GM20000 (cell line): ENCODE results near the gene RNF225.

Experiments
- DNase-seq: peaks from one replicate; pipeline ENCODE4 v3.0.0; 2012; ENCODE audit warnings: low spot score
- TF ChIP-seq, protein P1 (sequence below): IDR thresholded peaks from 2 replicates; pipeline ENCODE4 v1.5.1; 2012; ENCODE audit warnings: mild to moderate bottlenecking, control low read depth; ENCODE audit errors: extremely low read depth, missing control alignments

The RNF225 gene

DNA sequence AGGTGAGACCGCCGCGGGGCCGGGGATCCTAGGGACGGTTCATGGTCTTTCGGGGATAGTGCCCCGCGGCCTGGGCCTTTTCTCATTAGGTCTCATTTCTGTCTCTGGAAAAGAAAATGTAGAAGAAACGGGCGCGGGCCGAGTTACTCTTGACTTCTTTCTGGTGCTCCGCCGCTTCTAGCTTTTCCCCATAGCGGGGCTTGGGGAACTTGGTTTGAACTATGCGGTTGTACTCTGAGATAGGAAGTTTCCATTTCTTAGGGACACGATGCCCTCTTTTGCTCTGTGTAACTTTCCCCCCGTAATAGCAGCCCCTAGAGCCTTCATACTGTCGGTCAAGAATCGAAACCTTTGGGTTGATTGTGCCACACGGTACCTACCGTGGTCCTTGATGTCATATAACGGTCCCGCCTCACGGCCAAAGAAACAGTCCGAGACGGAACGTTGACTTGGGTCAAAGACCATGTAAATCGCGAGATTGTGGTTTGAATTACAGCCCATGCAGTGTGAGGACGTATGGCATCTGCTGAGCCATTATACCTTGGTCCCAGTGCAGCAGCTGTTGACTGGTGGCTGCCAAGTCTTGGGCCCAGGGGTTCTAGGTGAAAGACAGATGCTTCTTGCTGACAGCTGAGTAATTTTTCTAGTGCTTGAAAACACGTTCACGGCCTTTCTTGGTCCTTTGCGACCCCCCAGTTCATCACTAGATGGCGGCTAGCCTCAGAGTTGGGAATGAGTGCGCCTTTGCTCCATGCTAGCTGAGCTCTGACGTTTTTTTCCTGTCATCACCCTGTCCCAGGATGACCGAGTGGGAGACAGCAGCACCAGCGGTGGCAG lies 7.9 kb upstream of the RNF225 start:
- no peak for DNase-seq
- TF ChIP-seq, protein P1, sequence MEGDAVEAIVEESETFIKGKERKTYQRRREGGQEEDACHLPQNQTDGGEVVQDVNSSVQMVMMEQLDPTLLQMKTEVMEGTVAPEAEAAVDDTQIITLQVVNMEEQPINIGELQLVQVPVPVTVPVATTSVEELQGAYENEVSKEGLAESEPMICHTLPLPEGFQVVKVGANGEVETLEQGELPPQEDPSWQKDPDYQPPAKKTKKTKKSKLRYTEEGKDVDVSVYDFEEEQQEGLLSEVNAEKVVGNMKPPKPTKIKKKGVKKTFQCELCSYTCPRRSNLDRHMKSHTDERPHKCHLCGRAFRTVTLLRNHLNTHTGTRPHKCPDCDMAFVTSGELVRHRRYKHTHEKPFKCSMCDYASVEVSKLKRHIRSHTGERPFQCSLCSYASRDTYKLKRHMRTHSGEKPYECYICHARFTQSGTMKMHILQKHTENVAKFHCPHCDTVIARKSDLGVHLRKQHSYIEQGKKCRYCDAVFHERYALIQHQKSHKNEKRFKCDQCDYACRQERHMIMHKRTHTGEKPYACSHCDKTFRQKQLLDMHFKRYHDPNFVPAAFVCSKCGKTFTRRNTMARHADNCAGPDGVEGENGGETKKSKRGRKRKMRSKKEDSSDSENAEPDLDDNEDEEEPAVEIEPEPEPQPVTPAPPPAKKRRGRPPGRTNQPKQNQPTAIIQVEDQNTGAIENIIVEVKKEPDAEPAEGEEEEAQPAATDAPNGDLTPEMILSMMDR: no peak

DNA sequence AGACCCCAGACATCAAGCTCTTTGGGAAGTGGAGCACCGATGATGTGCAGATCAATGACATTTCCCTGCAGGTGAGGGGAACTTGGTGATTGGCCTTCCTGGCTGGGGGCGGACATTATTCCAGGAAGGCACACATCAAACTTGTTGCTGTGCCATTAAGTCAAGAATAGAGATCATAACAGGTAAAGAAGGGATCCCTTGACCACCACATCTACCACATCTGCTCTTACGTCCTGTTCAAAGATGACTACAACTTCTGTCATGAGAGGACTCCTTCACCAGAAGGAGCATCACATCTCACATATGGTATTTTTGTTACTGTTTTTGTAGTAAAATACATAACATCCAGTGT lies 7.3 kb upstream of the RNF225 start:
- DNase-seq: no peak

DNA sequence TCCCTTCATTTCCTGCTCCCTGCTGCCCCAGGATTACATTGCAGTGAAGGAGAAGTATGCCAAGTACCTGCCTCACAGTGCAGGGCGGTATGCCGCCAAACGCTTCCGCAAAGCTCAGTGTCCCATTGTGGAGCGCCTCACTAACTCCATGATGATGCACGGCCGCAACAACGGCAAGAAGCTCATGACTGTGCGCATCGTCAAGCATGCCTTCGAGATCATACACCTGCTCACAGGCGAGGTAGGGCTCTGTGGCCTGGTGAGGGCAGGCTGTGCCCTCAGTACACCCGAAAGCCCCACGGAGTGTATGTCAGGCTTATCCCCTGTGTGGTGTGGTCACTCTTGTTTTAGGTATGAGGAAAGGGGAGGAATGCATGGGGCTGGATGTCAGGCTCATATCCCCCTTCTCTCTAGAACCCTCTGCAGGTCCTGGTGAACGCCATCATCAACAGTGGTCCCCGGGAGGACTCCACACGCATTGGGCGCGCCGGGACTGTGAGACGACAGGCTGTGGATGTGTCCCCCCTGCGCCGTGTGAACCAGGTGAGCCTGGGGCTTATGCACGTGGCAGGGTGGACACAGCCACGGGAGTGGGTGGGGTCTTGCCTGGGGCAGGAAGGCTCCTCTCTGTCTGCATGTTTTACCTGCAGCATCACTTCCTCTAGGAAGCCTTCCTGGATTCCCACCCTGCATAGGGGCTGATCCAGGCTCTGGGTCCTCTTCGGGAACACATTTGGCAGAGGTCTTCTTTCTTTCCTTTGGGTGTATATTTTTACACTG lies 2.3 kb upstream of the RNF225 start:
- no peak for DNase-seq
- TF ChIP-seq, protein P1: no peak

More for the DNA sequence above, 7.3 kb upstream of the RNF225 start:
- TF ChIP-seq, protein P1: no peak

DNA sequence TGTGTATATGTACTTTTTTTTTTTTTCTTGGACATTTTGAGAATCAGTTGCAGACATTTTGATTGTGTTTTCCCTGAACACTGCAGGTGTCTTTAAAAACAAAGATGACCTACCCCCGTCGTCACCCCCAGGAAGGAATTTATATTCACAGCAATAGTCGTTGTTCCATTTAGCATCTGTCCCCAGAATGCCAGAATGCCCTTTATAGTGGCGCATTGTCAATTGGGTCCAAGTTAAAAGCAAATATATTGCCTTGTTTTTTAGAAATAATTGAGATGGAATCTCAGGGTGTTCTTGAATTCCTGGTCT lies 1.8 kb upstream of the RNF225 start:
- TF ChIP-seq, protein P1: no peak
- no peak for DNase-seq

DNA sequence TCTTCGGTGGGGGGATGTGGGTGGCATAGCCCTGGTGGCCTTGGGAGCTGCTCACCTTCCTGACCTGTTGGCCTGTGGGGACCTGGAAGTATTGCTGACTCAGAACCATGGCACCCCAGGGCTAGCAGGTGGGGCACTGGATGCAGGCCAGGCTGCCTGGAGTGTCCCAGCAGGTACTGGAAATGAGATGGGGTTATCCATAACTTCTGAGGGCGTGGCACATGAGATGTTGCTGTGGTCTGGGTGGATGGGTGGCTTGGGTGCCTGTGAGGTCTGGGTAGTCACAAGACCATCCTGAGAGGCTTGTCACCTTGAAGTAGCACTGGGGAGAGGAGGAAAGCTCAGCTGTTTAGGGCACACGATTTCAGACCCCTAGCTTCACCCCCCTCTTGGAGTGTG lies 636 bp upstream of the RNF225 start:
- TF ChIP-seq, protein P1: no peak
- DNase-seq: peak; percentile 16

DNA sequence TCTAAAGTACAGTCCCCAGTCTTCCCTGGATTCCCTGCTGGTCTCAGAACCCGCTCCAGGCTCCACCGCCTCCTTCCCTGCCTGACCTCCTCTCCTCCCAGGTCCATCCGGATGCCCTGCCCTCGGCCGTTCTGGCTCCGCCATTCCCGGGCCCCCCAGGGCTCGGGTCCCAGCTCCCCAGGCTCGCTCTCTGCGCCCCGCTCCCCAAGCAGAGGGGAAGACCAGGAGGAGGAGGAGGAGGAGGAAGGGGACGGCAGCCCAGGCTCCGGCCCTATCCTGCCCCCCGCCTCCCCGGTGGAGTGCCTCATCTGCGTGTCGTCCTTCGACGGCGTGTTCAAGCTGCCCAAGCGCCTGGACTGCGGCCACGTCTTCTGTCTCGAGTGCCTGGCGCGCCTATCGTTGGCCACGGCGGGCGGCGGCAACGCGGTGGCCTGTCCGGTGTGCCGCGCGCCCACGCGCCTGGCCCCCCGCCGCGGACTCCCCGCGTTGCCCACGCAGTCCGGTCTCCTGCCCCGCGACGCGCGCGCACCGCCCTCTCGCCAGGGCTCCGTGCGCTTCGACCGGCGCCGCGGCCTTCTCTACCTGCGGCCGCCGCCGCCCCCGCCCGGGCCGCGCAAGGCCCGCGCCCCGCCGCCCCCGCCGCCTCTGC lies 647 bp downstream of the RNF225 start:
- TF ChIP-seq, protein P1: no peak
- peak; percentile 12 for DNase-seq
